Measurements from ENCODE around the gene GNAT2.

The GNAT2 gene

DNA sequence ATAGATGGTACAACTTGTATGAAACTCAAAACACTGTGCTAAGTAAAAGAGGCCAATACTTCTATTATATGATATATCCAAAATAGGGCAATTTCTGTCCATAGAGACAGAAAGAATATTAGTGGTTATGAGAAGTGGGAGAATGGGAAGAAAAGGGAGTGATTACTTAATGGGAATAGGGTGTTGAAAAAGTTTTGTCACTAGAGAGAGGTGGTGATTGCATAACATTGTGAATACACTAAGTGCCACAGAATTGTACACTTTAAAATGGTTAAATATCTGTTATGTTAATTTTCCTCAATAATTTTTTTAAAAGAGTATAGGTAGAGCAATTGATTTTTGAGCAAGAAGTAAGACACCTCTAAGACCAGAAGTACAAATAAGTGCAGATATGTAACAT, 29.7 kb downstream of the GNAT2 start:
- TF ChIP-seq POLR2AphosphoS5 (IDR thresholded peaks at IDR 0.05; ENCODE audit: low read depth, low read length), result no peak
- no peak for TF ChIP-seq POLR2A (IDR thresholded peaks at IDR 0.05; ENCODE audit: low read depth, low read length)
- no peak for TF ChIP-seq TAF1 (IDR thresholded peaks at IDR 0.05; ENCODE audit: borderline replicate concordance, low read depth, low read length)
- no peak for DNase-seq (ENCODE audit: insufficient read length)
- FAIRE-seq, result no peak

DNA sequence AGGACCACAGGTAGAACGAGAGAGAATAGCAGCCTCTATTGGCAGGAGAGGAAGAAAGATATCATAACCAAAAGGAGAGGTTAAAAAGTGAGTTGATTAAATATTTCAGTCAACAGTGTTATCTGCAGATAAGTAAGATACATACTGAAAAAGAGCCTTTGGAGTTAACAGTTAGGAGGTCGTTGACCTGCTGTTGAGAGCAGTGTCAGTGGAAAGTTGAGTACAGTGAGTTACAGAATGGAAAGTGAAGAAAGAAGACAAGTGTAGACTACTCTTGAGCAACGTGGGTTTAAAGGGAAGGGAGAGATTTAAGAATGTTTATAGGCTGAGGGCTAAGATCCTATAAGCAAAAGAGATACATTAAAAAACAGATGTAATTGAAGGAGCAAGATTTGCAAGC, 30.2 kb downstream of the GNAT2 start:
- DNase-seq (ENCODE audit: insufficient read length) (no peak), FAIRE-seq (no peak)
- TF ChIP-seq POLR2AphosphoS5 (IDR thresholded peaks at IDR 0.05; ENCODE audit: low read depth, low read length) (no peak), POLR2A (IDR thresholded peaks at IDR 0.05; ENCODE audit: low read depth, low read length) (no peak), TAF1 (IDR thresholded peaks at IDR 0.05; ENCODE audit: borderline replicate concordance, low read depth, low read length) (no peak)

DNA sequence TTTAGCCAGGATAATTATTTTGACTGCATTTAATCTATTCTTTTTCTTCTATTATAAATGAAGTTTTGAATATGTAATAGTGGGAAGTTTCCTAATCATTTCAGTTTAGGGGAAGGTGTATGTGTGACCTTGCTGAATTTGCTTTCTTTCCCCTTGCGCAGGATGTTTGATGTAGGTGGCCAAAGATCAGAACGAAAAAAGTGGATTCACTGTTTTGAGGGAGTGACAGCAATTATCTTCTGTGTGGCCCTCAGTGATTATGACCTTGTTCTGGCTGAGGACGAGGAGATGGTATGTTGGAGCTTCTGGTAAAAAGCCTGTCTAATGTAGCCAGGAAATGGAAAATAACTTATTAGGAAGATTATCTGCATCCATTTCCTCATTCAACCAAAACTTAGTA, 33.4 kb downstream of the GNAT2 start:
- no peak for DNase-seq (ENCODE audit: insufficient read length)
- FAIRE-seq, result no peak
- no peak for TF ChIP-seq POLR2A (IDR thresholded peaks at IDR 0.05; ENCODE audit: low read depth, low read length)
- no peak for TF ChIP-seq POLR2AphosphoS5 (IDR thresholded peaks at IDR 0.05; ENCODE audit: low read depth, low read length)
- no peak for TF ChIP-seq TAF1 (IDR thresholded peaks at IDR 0.05; ENCODE audit: borderline replicate concordance, low read depth, low read length)

DNA sequence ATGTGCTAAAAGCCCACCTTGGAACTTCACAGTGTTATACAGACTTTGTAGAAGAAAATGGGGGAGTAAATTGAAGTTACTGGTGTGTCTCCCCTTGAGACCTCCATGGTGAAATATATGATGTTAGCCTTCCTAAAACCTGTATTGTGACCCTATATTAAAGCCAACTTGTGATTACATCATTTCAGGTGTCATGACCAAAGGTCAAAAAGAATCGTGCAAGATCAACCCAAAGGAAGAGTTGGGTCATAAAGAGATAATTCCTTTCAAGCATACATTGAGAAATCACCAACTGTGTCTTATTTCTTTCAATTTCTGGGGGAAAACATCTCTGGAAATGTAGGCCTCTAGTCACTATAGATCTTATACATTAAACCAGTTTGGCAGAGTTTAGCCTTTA, 34.6 kb downstream of the GNAT2 start:
- DNase-seq (ENCODE audit: insufficient read length), result no peak
- TF ChIP-seq POLR2A (IDR thresholded peaks at IDR 0.05; ENCODE audit: low read depth, low read length) (no peak), POLR2AphosphoS5 (IDR thresholded peaks at IDR 0.05; ENCODE audit: low read depth, low read length) (no peak), TAF1 (IDR thresholded peaks at IDR 0.05; ENCODE audit: borderline replicate concordance, low read depth, low read length) (no peak)
- no peak for FAIRE-seq

DNA sequence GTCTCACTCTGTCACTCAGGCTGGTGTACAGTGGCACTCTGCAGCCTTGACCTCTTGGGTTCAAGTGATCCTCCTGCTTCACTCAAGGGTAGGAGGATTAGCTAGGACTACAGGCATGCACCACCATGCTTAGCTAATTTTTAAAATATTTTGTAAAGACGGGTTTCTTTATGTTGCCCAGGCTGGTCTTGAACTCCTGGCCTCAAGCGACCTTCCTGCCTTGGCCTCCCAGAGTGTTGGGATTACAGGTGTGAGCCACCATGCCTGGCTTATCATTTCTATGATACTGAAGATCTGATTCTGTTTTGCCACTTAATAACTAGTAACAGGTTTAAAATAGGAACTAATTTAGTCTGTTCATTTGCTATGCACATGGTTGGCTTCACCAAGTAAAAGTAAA, 37.4 kb downstream of the GNAT2 start:
- DNase-seq (ENCODE audit: insufficient read length), result no peak
- TF ChIP-seq POLR2AphosphoS5 (IDR thresholded peaks at IDR 0.05; ENCODE audit: low read depth, low read length), result no peak
- TF ChIP-seq TAF1 (IDR thresholded peaks at IDR 0.05; ENCODE audit: borderline replicate concordance, low read depth, low read length), result no peak
- no peak for TF ChIP-seq POLR2A (IDR thresholded peaks at IDR 0.05; ENCODE audit: low read depth, low read length)
- FAIRE-seq, result no peak

DNA sequence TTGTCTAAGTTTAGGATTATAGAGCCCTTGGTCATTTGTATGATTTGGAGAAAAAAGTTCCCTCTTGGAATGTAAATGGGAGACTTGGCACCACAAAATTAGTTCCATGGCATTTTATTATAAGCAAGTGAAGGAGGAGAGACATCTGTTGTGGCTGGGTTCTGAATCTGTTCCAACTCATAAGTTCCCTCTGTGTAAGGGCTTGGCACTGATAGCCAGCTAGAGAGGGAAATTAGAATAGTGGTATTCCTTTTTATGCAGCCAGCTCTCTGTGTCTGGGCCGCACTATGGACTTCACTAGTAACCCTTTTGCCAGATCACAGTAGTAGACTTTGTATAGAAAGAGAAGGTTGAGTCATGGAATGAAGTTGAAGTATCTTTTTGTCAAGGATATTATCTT, 39.9 kb downstream of the GNAT2 start:
- TF ChIP-seq TAF1 (IDR thresholded peaks at IDR 0.05; ENCODE audit: borderline replicate concordance, low read depth, low read length), result no peak
- TF ChIP-seq POLR2A (IDR thresholded peaks at IDR 0.05; ENCODE audit: low read depth, low read length), result no peak
- TF ChIP-seq POLR2AphosphoS5 (IDR thresholded peaks at IDR 0.05; ENCODE audit: low read depth, low read length), result no peak
- FAIRE-seq (no peak), DNase-seq (ENCODE audit: insufficient read length) (no peak)

DNA sequence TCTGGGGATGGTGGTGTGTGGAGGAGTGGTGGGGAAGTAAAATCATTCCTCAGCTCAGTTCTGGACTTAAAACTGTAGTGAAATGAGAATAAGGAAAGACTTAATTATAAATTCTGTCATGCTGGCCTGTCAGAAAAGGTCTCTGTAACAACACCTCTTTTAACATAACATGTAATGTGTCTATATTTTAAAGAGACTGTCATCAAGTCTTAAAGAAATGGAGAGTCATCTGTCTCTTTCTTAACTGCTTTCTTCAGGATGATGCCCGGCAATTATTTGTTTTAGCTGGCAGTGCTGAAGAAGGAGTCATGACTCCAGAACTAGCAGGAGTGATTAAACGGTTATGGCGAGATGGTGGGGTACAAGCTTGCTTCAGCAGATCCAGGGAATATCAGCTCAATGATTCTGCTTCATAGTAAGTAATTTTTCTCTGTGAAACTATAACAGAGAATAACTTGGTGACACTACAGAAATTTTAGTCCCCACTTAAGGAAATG, 40.4 kb downstream of the GNAT2 start:
- peak; percentile 50 for FAIRE-seq
- TF ChIP-seq POLR2A (IDR thresholded peaks at IDR 0.05; ENCODE audit: low read depth, low read length) (no peak), POLR2AphosphoS5 (IDR thresholded peaks at IDR 0.05; ENCODE audit: low read depth, low read length) (no peak), TAF1 (IDR thresholded peaks at IDR 0.05; ENCODE audit: borderline replicate concordance, low read depth, low read length) (no peak)

DNA sequence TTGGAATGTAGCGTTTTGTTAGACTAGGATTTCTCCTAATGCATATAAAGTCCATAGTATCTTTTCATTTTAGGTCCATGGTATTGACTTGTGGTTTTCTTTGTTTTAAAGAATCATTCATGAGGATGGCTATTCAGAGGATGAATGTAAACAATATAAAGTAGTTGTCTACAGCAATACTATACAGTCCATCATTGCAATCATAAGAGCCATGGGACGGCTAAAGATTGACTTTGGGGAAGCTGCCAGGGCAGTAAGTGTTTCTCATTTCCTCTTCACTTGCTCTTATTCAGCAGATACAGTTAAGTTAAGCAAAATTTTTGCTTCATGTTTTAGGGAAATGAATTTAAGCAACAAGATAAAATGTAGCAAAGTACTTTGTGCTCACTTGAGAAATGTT, 45.6 kb downstream of the GNAT2 start:
- FAIRE-seq (no peak), DNase-seq (ENCODE audit: insufficient read length) (no peak)
- no peak for TF ChIP-seq POLR2A (IDR thresholded peaks at IDR 0.05; ENCODE audit: low read depth, low read length)
- TF ChIP-seq TAF1 (IDR thresholded peaks at IDR 0.05; ENCODE audit: borderline replicate concordance, low read depth, low read length), result no peak
- no peak for TF ChIP-seq POLR2AphosphoS5 (IDR thresholded peaks at IDR 0.05; ENCODE audit: low read depth, low read length)

More for the DNA sequence above, 40.4 kb downstream of the GNAT2 start:
- DNase-seq (ENCODE audit: insufficient read length), result no peak

DNA sequence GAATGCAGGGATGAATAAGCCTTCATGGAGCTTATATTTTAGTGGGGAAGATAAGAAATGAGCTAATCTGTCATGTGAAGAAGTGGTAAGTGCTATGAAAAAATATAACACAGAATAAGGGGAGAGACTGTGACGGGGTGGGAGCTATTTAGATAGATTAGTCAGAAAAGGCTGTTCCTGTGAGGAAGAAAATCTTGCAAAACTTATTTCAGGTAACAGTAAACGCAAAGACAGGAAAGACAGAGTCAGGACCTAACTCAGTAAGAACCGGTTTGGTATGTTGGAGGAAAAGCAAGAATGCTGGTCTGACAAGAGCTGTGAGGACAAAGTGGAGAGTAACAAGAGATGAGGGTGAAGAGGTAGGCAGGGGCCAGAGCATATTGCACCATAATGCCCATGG, 49.0 kb downstream of the GNAT2 start:
- no peak for TF ChIP-seq POLR2AphosphoS5 (IDR thresholded peaks at IDR 0.05; ENCODE audit: low read depth, low read length)
- TF ChIP-seq TAF1 (IDR thresholded peaks at IDR 0.05; ENCODE audit: borderline replicate concordance, low read depth, low read length), result no peak
- no peak for TF ChIP-seq POLR2A (IDR thresholded peaks at IDR 0.05; ENCODE audit: low read depth, low read length)
- FAIRE-seq (no peak), DNase-seq (ENCODE audit: insufficient read length) (no peak)

DNA sequence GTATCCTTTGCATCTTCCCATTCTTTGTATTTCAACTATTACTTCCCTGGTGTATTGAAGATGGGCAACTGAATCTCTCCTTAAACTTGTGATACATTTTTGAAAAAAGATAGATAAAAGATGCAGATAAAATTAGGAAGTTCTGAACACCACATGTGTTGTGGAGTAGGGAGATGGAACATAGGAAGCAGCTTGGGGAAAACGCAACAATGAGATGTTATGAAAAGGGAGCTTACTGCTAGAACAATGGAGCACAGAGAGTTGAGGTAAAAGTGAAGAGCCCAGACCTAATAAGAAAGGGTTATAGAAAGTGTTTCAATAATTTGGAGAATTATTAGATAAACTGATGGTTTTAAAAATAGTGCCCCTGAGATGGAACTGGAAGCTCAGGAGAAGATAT, 50.1 kb downstream of the GNAT2 start:
- DNase-seq (ENCODE audit: insufficient read length), result no peak
- FAIRE-seq, result no peak
- TF ChIP-seq TAF1 (IDR thresholded peaks at IDR 0.05; ENCODE audit: borderline replicate concordance, low read depth, low read length), result no peak
- TF ChIP-seq POLR2AphosphoS5 (IDR thresholded peaks at IDR 0.05; ENCODE audit: low read depth, low read length), result no peak
- no peak for TF ChIP-seq POLR2A (IDR thresholded peaks at IDR 0.05; ENCODE audit: low read depth, low read length)

DNA sequence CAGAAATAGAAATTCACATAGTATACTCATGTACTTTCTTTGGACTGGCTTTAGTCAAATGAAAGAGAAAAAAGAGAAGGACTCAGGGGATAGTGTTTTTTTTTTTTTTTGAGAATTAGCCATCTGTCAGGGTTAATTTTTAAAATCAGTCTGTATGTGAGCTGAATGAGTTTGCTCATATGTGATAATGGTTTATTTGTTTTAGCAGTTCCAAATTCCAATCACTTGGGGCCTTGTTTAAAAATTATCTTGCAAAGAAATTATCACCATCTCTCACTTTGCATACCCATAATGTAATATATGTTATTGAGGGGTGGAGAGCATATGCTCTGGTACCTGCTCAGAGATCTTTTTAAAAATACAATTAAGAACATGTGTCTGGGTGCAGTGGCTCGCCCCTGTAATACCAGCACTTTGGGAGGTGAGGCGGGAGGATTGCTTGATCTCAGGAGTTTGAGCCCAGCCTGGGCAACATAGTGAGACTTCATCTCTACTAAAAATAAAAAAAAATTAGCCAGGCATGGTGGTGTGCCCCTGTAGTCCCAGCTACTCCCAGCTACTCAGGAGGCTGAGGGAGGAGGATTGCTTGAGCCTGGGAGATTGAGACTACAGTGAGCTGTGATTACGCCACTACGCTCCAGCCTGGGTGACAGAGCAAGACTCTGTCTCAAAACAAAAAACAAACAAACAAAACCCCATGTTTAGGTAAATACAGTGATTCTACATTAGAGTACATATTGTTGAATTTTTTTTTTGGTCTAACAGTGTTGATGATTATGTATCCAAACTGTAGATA, 51.3 kb downstream of the GNAT2 start:
- FAIRE-seq, result no peak
- no peak for TF ChIP-seq POLR2A (IDR thresholded peaks at IDR 0.05; ENCODE audit: low read depth, low read length)
- TF ChIP-seq POLR2AphosphoS5 (IDR thresholded peaks at IDR 0.05; ENCODE audit: low read depth, low read length), result no peak
- no peak for TF ChIP-seq TAF1 (IDR thresholded peaks at IDR 0.05; ENCODE audit: borderline replicate concordance, low read depth, low read length)
- no peak for DNase-seq (ENCODE audit: insufficient read length)

DNA sequence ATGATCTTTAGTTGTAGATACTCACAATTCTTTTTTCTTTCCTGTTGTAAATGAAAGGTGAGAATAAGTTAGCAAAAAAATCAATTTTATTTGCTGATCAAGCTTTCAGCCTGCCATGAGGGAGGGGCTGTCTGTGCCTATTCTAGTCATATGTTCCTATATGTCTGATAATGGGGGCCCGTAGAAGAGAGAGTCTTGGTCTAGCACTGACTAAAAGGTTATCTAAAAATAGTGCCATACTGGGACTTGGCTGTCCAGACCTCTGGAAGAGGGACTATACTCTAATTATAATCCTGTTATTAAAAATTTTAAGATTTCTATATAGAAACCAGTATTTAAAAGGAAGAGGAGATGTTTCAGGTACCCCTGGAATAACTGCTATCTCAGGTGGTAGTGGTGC, 52.4 kb downstream of the GNAT2 start:
- TF ChIP-seq POLR2A (IDR thresholded peaks at IDR 0.05; ENCODE audit: low read depth, low read length), result no peak
- no peak for TF ChIP-seq TAF1 (IDR thresholded peaks at IDR 0.05; ENCODE audit: borderline replicate concordance, low read depth, low read length)
- TF ChIP-seq POLR2AphosphoS5 (IDR thresholded peaks at IDR 0.05; ENCODE audit: low read depth, low read length), result no peak
- DNase-seq (ENCODE audit: insufficient read length) (no peak), FAIRE-seq (no peak)
